Activated CD4-positive, alpha-beta T cell treated with anti-CD3 and anti-CD28 coated beads, Interleukin-2, amount 10 ng/mL, durations not matched to agents 7 days and 5 days (primary cell): ENCODE measurements around the gene PREX1. TPM values are rescaled to one million over a fixed set of nuclear protein-coding genes. Genes with fewer than 3 reads are reported as not detected.

Source experiments
- CTCF ChIA-PET: fragments of 350-600 bp; sonication (Branson Sonifier 250); formaldehyde crosslinking; loops from one replicate; lab custom pipeline; 2021; ENCODE audit warnings: antibody characterized with exemption; lab: Charles Lee
- POLR2A ChIA-PET: fragments of 350-600 bp; sonication (Branson Sonifier 250); formaldehyde crosslinking; loops from one replicate; lab custom pipeline; 2021; ENCODE audit warnings: antibody characterized with exemption; lab: Charles Lee
- DNase-seq: peaks from one replicate; pipeline ENCODE4 v3.0.0-alpha.2; 2020
- H3K27ac Mint-ChIP-seq: one replicate; pipeline ENCODE4 v1.8.0; 2021; ENCODE audit warnings: mild to moderate bottlenecking, moderate library complexity, mixed read lengths
- H3K27me3 Mint-ChIP-seq: one replicate; pipeline ENCODE4 v1.8.0; 2021; ENCODE audit warnings: mixed read lengths
- H3K36me3 Mint-ChIP-seq: one replicate; pipeline ENCODE4 v1.8.0; 2021; ENCODE audit warnings: low read depth, mixed read lengths
- H3K4me1 Mint-ChIP-seq: one replicate; pipeline ENCODE4 v1.8.0; 2021; ENCODE audit warnings: mixed read lengths
- H3K4me3 Mint-ChIP-seq: one replicate; pipeline ENCODE4 v1.8.0; 2021; ENCODE audit warnings: mild to moderate bottlenecking, moderate library complexity, mixed read lengths
- H3K9me3 Mint-ChIP-seq: one replicate; pipeline ENCODE4 v1.8.0; 2021; ENCODE audit warnings: mixed read lengths
- total RNA-seq, 2 experiments: library from RNA; stranded (reverse); gene quantifications; one replicate each; pipeline ENCODE4 v1.2.3, GENCODE V29; 2021

The PREX1 gene
- total RNA-seq, 2 experiments from 2014 or later: 81.0 to 86.1 TPM

GRCh38 chr20:48843057-48843806 is 15.4 kb upstream of the PREX1 start:
- Mint-ChIP-seq H3K4me3 (no peak overlapping the region), H3K27ac (no peak overlapping the region), H3K4me1 (no peaks in the 10 kb centered on the region), H3K27me3 (peaks cover 10% of the 10 kb centered on the region), H3K36me3 (no peaks in the 10 kb centered on the region), H3K9me3 (peaks cover 5% of the 10 kb centered on the region)
- ChIA-PET CTCF (no interaction called here), POLR2A (no interaction called here)
- DNase-seq: no peak

- Mint-ChIP-seq H3K27me3 (peaks cover 20% of the 10 kb centered on the region), H3K36me3 (no peaks in the 10 kb centered on the region), H3K4me3 (no peak overlapping the region), H3K4me1 (no peaks in the 10 kb centered on the region), H3K27ac (no peak overlapping the region), H3K9me3 (peaks cover 5% of the 10 kb centered on the region)
- ChIA-PET POLR2A (interaction anchor here (0.8 kb wide), 1 partner anchor 119 kb away, joined by 3 read pairs; no protein-coding TSS in a partner anchor), CTCF (interaction anchor here (0.6 to 1.7 kb wide), 6 partner anchors 13 to 330 kb away, joined by 3 to 7 read pairs (median 4); no protein-coding TSS in a partner anchor)
- DNase-seq: no peak
Measured at GRCh38 chr20:48841875-48842529, 14.2 kb upstream of the PREX1 start.

DNA sequence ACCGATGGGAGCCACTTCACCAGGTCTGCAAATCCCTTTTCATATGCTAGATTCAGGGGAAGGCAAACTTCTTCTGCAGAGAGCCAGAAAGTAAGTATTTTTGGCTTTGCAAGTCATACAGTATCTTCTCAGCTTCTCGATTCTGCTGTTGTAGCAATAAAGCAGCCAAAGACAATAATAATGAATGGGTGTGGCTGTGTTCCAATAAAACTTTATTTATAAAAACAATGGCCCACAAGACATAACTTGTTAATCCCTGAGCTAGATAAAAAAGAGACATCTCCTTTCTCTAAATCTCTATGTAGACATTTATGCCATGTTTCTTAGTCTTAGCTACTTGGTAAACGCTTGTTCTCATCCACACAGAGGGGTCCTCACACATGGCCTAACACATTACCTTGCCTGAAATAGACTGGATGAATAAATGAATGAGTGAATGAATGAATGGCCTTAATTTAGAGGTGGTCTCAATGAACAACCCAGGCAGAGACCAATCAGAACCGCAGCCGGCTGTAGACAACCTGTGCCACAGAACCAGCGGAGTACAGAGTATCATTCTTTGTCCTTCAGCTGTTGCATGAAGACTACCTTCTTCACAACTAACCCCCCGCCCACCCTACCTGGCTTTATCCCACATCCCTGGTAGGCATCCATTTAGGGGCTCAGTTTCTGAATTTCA is 13.5 kb upstream of the PREX1 start:
- POLR2A ChIA-PET: interaction anchor here (0.8 kb wide), 1 partner anchor 118 kb away, joined by 3 read pairs; no protein-coding TSS in a partner anchor
- Mint-ChIP-seq H3K9me3 (peaks cover 5% of the 10 kb centered on the region), H3K27ac (no peak overlapping the region), H3K27me3 (peaks cover 23% of the 10 kb centered on the region), H3K36me3 (no peaks in the 10 kb centered on the region), H3K4me1 (no peaks in the 10 kb centered on the region), H3K4me3 (no peak overlapping the region)
- CTCF ChIA-PET: interaction anchor here (0.6 to 1.7 kb wide), 7 partner anchors 13 to 331 kb away, joined by 3 to 7 read pairs (median 3); no protein-coding TSS in a partner anchor
- no peak for DNase-seq

DNA sequence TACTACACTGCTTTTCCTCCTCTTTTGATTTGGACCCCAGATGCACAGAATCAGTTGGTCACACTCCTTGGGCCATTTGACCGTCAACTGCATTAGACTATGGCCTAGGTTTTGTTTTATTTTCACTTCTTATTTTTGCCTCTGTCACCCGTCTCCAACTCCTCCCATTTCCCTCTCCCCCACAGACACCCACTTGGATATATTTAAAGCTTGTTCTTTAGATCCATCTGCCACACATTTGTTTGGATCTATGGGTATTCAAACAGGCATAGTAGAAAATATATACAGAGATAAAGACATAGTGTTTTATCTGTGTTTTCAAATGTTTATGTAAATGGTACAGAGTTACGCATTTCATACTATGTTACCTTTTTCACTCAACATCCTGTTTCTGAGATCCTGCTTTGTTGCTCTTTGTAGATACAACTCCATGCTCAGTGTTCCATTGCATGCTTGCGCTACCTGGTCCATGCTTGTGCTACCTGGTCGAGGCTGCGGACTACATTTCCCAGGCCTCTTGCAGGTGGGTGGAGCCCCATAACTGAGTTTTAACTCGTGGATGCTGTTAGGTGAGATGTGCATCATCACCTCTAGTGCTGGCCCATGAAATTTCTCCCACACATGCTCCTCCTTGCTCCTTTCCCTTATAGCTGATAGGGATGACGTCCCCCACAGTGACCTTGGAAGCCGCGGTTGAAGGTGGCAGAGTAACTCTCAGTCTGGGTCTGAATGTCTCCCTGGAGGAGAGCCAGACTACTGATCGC is 11.5 kb upstream of the PREX1 start:
- ChIA-PET POLR2A (no interaction called here), CTCF (no interaction called here)
- Mint-ChIP-seq H3K27me3 (peaks cover 27% of the 10 kb centered on the region), H3K27ac (no peak overlapping the region), H3K9me3 (peaks cover 3% of the 10 kb centered on the region), H3K36me3 (no peaks in the 10 kb centered on the region), H3K4me1 (no peaks in the 10 kb centered on the region), H3K4me3 (no peak overlapping the region)
- no peak for DNase-seq

DNA sequence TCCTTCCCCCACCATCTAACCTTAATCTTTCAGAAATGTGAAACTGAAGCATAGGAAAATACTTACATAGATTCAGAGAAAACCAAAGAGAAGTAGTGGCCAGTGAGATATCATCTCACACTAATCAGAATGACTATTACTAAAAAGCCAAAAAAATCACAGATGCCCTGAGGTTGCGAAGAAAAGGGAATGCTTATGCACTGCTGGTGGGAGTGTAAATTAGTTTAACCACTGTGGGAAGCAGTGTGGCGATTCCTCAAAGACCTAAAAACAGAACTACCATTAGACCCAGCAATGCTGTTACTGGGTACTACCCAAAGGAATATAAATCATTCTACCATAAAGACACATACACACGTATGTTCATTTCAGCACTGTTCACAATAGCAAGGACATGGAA is 9.2 kb upstream of the PREX1 start:
- Mint-ChIP-seq H3K4me3 (no peak overlapping the region), H3K36me3 (no peaks in the 10 kb centered on the region), H3K9me3 (no peaks in the 10 kb centered on the region), H3K4me1 (peaks cover under 1% of the 10 kb centered on the region), H3K27ac (no peak overlapping the region), H3K27me3 (peaks cover 35% of the 10 kb centered on the region)
- no peak for DNase-seq
- CTCF ChIA-PET: no interaction called here
- POLR2A ChIA-PET: no interaction called here

GRCh38 chr20:48835390-48835789 is 7.6 kb upstream of the PREX1 start:
- Mint-ChIP-seq H3K27ac (no peak overlapping the region), H3K4me3 (no peak overlapping the region), H3K4me1 (peaks cover 3% of the 10 kb centered on the region), H3K9me3 (no peaks in the 10 kb centered on the region), H3K36me3 (no peaks in the 10 kb centered on the region), H3K27me3 (peaks cover 46% of the 10 kb centered on the region)
- no peak for DNase-seq
- CTCF ChIA-PET: no interaction called here
- POLR2A ChIA-PET: no interaction called here

- H3K4me3 Mint-ChIP-seq: no peak overlapping the region
- H3K27ac Mint-ChIP-seq: no peak overlapping the region
- H3K9me3 Mint-ChIP-seq: no peaks in the 10 kb centered on the region
- DNase-seq: no peak
- POLR2A ChIA-PET: no interaction called here
- no peaks in the 10 kb centered on the region for H3K36me3 Mint-ChIP-seq
- H3K4me1 Mint-ChIP-seq: peaks cover 3% of the 10 kb centered on the region
- H3K27me3 Mint-ChIP-seq: peaks cover 50% of the 10 kb centered on the region
- CTCF ChIA-PET: interaction anchor here (0.5 to 0.6 kb wide), 2 partner anchors 26 to 1730 kb away, joined by 3 to 4 read pairs; no protein-coding TSS in a partner anchor
Measured at GRCh38 chr20:48834278-48834677, 6.5 kb upstream of the PREX1 start.

DNA sequence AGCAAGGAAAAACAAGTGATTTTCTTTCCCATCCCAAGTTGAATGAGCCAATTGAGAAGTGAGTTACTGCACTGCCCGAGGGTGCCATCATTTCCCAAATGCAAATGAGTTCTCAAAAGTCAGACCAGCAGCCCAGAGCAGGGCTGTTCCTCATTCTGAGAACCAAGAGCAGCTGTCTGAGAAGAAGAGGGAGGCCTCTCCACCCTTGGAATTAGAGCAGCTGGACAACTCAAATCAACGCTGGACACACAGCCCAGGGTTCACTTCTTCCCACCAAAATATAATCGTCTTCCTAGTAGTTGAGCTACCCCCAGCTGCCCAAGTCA is 4.6 kb upstream of the PREX1 start:
- Mint-ChIP-seq H3K27me3 (peaks cover 50% of the 10 kb centered on the region), H3K9me3 (no peaks in the 10 kb centered on the region), H3K4me1 (peaks cover 8% of the 10 kb centered on the region), H3K27ac (no peak overlapping the region), H3K36me3 (no peaks in the 10 kb centered on the region), H3K4me3 (no peak overlapping the region)
- ChIA-PET POLR2A (no interaction called here), CTCF (no interaction called here)
- DNase-seq: no peak

- POLR2A ChIA-PET: no interaction called here
Measured at GRCh38 chr20:48831718-48832404, 4.1 kb upstream of the PREX1 start.

DNA sequence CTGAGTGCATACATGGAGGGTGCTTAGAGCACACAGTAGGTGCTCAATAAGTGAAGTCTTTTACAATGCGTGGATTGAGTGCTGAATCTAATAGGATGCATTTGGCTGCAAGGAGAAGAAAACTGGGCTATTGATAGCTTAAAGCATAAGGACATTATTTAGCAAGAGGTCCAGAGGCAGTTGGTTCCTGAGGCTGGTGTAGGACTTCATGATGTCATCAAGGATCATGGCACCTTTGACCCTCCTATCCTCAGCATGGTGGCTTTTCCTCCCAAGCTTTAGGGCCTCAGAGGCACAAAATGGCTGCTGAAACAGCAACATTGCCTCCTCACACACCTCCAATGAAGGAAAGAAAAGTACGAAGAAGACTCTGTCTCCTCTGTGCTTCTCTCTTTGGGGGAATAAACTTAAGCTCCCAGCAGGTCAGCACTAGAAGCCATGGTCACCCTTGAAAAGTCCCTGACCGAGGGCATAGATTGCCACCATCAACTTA is 3.1 kb upstream of the PREX1 start:
- peaks cover 11% of the 10 kb centered on the region for H3K36me3 Mint-ChIP-seq
- CTCF ChIA-PET: no interaction called here
- POLR2A ChIA-PET: no interaction called here
- no peaks in the 10 kb centered on the region for H3K9me3 Mint-ChIP-seq
- DNase-seq: no peak
- H3K27ac Mint-ChIP-seq: no peak overlapping the region
- H3K4me1 Mint-ChIP-seq: peaks cover 15% of the 10 kb centered on the region
- no peak overlapping the region for H3K4me3 Mint-ChIP-seq
- peaks cover 42% of the 10 kb centered on the region for H3K27me3 Mint-ChIP-seq

More at GRCh38 chr20:48831718-48832404, 4.1 kb upstream of the PREX1 start:
- Mint-ChIP-seq H3K27me3 (peaks cover 45% of the 10 kb centered on the region), H3K36me3 (peaks cover 3% of the 10 kb centered on the region), H3K27ac (no peak overlapping the region), H3K4me1 (peaks cover 9% of the 10 kb centered on the region), H3K4me3 (no peak overlapping the region), H3K9me3 (no peaks in the 10 kb centered on the region)
- CTCF ChIA-PET: no interaction called here
- no peak for DNase-seq

- Mint-ChIP-seq H3K4me3 (no peak overlapping the region), H3K27me3 (peaks cover 34% of the 10 kb centered on the region), H3K4me1 (peaks cover 23% of the 10 kb centered on the region), H3K27ac (no peak overlapping the region), H3K9me3 (no peaks in the 10 kb centered on the region), H3K36me3 (peaks cover 18% of the 10 kb centered on the region)
- ChIA-PET CTCF (no interaction called here), POLR2A (no interaction called here)
- DNase-seq: no peak
Measured at GRCh38 chr20:48829940-48830339, 2.1 kb upstream of the PREX1 start.
